Measurements from ENCODE around the gene PRSS33. TPM values are rescaled to one million over a fixed set of nuclear protein-coding genes. Genes with fewer than 3 reads are reported as not detected.

Gene PRSS33
- polyA plus RNA-seq, 1 of the 3 experiments (the other 2 are of a cell fraction): not detected

GRCh38 chr16:2799859-2800226 is 12.5 kb upstream of the PRSS33 start (continued):
- TF ChIP-seq REST (IDR thresholded peaks at IDR 0.05; ENCODE audit: low read depth, low read length): no peak
- no peak for TF ChIP-seq GABPA (IDR thresholded peaks at IDR 0.05; ENCODE audit: low read depth)
- TF ChIP-seq FOXM1 (IDR thresholded peaks at IDR 0.05; ENCODE audit: low read depth): no peak
- peak; percentile 66; the same call in 1 of the 2 replicates for TF ChIP-seq GATA2 (CRISPR knock-in tag; IDR thresholded peaks at IDR 0.05)
- peak in 1 of 2 experiments; percentile 65; a peak in 2 of 4 replicates for TF ChIP-seq EP300 (IDR thresholded peaks at IDR 0.05; ENCODE audit: borderline replicate concordance in 1 of 2, low read depth in 1 of 2, low read length in 1 of 2)
- TF ChIP-seq, protein P1, sequence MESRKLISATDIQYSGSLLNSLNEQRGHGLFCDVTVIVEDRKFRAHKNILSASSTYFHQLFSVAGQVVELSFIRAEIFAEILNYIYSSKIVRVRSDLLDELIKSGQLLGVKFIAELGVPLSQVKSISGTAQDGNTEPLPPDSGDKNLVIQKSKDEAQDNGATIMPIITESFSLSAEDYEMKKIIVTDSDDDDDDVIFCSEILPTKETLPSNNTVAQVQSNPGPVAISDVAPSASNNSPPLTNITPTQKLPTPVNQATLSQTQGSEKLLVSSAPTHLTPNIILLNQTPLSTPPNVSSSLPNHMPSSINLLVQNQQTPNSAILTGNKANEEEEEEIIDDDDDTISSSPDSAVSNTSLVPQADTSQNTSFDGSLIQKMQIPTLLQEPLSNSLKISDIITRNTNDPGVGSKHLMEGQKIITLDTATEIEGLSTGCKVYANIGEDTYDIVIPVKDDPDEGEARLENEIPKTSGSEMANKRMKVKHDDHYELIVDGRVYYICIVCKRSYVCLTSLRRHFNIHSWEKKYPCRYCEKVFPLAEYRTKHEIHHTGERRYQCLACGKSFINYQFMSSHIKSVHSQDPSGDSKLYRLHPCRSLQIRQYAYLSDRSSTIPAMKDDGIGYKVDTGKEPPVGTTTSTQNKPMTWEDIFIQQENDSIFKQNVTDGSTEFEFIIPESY (IDR thresholded peaks at IDR 0.05; ENCODE audit: borderline replicate concordance, low read depth): no peak

DNA sequence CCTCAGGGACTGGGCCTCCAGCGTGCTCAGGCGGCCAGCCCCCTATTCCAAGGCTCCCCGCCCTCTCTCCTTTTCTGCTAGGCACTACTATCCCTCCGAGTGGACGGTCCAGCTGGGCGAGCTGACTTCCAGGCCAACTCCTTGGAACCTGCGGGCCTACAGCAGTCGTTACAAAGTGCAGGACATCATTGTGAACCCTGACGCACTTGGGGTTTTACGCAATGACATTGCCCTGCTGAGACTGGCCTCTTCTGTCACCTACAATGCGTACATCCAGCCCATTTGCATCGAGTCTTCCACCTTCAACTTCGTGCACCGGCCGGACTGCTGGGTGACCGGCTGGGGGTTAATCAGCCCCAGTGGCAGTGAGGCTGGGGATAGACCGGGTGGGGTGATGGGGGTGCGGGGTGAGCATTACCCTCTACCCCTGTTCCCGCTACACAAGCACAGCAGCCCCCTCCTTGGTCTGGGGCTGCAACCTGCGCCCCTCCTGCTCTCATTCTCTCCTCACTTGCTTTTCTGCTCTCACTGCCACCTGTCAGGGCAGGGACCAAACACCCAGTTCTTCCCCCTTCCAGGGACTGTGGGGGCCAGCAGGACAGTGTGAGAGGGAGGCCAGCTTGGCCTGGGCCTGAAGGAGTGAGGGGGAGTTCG is 12.0 kb upstream of the PRSS33 start:
- no peak for TF ChIP-seq JUND (IDR thresholded peaks at IDR 0.05)
- no peak for TF ChIP-seq RXRA (IDR thresholded peaks at IDR 0.05; ENCODE audit: borderline replicate concordance, low read depth)
- no peak for TF ChIP-seq MAX (IDR thresholded peaks at IDR 0.05; ENCODE audit: low read depth)
- no peak for TF ChIP-seq TEAD4 (IDR thresholded peaks at IDR 0.05; ENCODE audit: borderline replicate concordance, insufficient read depth)
- no peak for TF ChIP-seq YY1 (IDR thresholded peaks at IDR 0.05; ENCODE audit: low read depth)
- no peak for TF ChIP-seq RAD21 (IDR thresholded peaks at IDR 0.05; ENCODE audit: low read length)
- no peak for TF ChIP-seq GATA2 (CRISPR knock-in tag; IDR thresholded peaks at IDR 0.05)
- no peak for TF ChIP-seq FOSL2 (IDR thresholded peaks at IDR 0.05; ENCODE audit: borderline replicate concordance, low read depth)
- no peak for TF ChIP-seq USF1 (IDR thresholded peaks at IDR 0.05; ENCODE audit: borderline replicate concordance, low read depth)
- CTCF ChIA-PET: interaction anchor here (1.5 kb wide), 2 partner anchors 9 to 24 kb away, joined by 5 read pairs; no protein-coding TSS in a partner anchor
- POLR2A ChIA-PET: interaction anchor here (1.5 kb wide), 1 partner anchor 21 kb away, joined by 5 read pairs; the partner anchor contains the start of gene ELOB

More for the DNA sequence above, 12.0 kb upstream of the PRSS33 start:
- Histone ChIP-seq H3K9me3 (no peaks in the 10 kb centered on the region), H3K27me3 (ENCODE audit: insufficient read depth) (no peaks in the 10 kb centered on the region), H3K27ac (ENCODE audit: low read depth in 2 of 2, low read length in 1 of 2) (peak overlapping the region in 1 of 2 experiments; percentile 79; a peak in 2 of 4 replicates), H2AFZ (ENCODE audit: low read depth) (no peak overlapping the region), H3K9ac (no peak overlapping the region), H4K20me1 (ENCODE audit: insufficient read depth) (no peaks in the 10 kb centered on the region), H3K79me2 (ENCODE audit: insufficient read depth) (no peaks in the 10 kb centered on the region), H3K36me3 (replicated peaks in 1 of 2; ENCODE audit: control insufficient read depth in 1 of 2, insufficient read depth in 2 of 2, low read length in 1 of 2) (no peaks in the 10 kb centered on the region), H3K4me2 (no peak overlapping the region), H3K9me2 (no peaks in the 10 kb centered on the region), H3K4me1 (ENCODE audit: control insufficient read depth in 1 of 2, insufficient read depth in 2 of 2, low read depth in 1 of 2, low read length in 1 of 2) (peaks cover 0 to 7% of the 10 kb centered on the region in 2 experiments; a peak in 1 of 4 replicates), H3F3A (replicated peaks; ENCODE audit: insufficient read depth) (no peaks in the 10 kb centered on the region), H3K4me3 (ENCODE audit: low read depth in 2 of 2, low read length in 1 of 2) (no peak overlapping the region)
- WGBS (ENCODE audit: low lambda C conversion rate): 63% methylated on average over 10 of the region's 21 CpGs
- DNase-seq: peak; percentile 75

Measured in SK-N-SH (cell line).